Neuronal stem cell (in vitro differentiated cells): Measurements from ENCODE around the gene BRD1.

Experiments
- DNase-seq: peaks from one replicate; pipeline ENCODE4 v3.0.0-alpha.2; 2013; ENCODE audit warnings: low spot score
- H2AFZ ChIP-seq: one replicate; pipeline ENCODE4 v1.6.1; 2013; ENCODE audit warnings: mild to moderate bottlenecking, low read length, inconsistent platforms
- H2AK5ac ChIP-seq: 2 replicates; pipeline ENCODE4 v1.6.1; 2013; ENCODE audit warnings: low read depth, mild to moderate bottlenecking, inconsistent platforms, low read length, moderate library complexity, mixed read lengths
- H2BK120ac ChIP-seq: 2 replicates; pipeline ENCODE4 v1.6.1; 2013; ENCODE audit warnings: low read depth, mild to moderate bottlenecking, inconsistent platforms, low read length, moderate library complexity, mixed read lengths
- H2BK12ac ChIP-seq: one replicate; pipeline ENCODE4 v1.6.1; 2013; ENCODE audit warnings: low read length, inconsistent platforms
- H2BK15ac ChIP-seq: 2 replicates; pipeline ENCODE4 v1.6.1; 2013; ENCODE audit warnings: mild to moderate bottlenecking, low read length, inconsistent platforms, mixed read lengths
- H2BK5ac ChIP-seq: one replicate; pipeline ENCODE4 v1.6.1; 2013; ENCODE audit warnings: inconsistent platforms, mild to moderate bottlenecking, low read length, moderate library complexity
- H3K14ac ChIP-seq: one replicate; pipeline ENCODE4 v1.6.1; 2013; ENCODE audit warnings: low read length, inconsistent platforms
- H3K18ac ChIP-seq: 2 replicates; pipeline ENCODE4 v1.6.1; 2013; ENCODE audit warnings: low read length, inconsistent platforms
- H3K23ac ChIP-seq: 2 replicates; pipeline ENCODE4 v1.6.1; 2013; ENCODE audit warnings: low read depth, mild to moderate bottlenecking, mixed read lengths, low read length, inconsistent platforms; ENCODE audit not compliant: poor library complexity
- H3K27ac ChIP-seq: replicated peaks from 3 replicates; pipeline ENCODE4 v1.5.1; 2013; ENCODE audit warnings: low read length, inconsistent platforms
- H3K27me3 ChIP-seq, 3 experiments: 2 replicates each; pipeline ENCODE4 v1.6.1; 2013; ENCODE audit warnings: low read length in 3 of 3, mild to moderate bottlenecking in 2 of 3, inconsistent platforms in 1 of 3, low read depth in 1 of 3, mixed read lengths in 1 of 3, moderate library complexity in 1 of 3; ENCODE audit not compliant: control insufficient read depth in 3 of 3, insufficient read depth in 3 of 3
- H3K36me3 ChIP-seq, 2 donors: replicated peaks in 1 of 2; 2 replicates each; pipeline ENCODE4 v1.6.1; 2013; ENCODE audit warnings: low read length in 2 of 2; ENCODE audit not compliant: control insufficient read depth in 2 of 2, insufficient read depth in 2 of 2
- H3K4ac ChIP-seq: 2 replicates; pipeline ENCODE4 v1.6.1; 2013; ENCODE audit warnings: inconsistent platforms, mild to moderate bottlenecking, low read length, moderate library complexity
- H3K4me1 ChIP-seq, 2 donors: 1 replicate in 1 of 2; 2 replicates in 1 of 2; pipeline ENCODE4 v1.6.1; 2013; ENCODE audit warnings: low read length in 2 of 2, low read depth in 1 of 2; ENCODE audit not compliant: control insufficient read depth in 2 of 2, insufficient read depth in 1 of 2
- H3K4me2 ChIP-seq: one replicate; pipeline ENCODE4 v1.6.1; 2013; ENCODE audit warnings: mild to moderate bottlenecking, low read length, inconsistent platforms; ENCODE audit not compliant: insufficient read depth, poor library complexity, severe bottlenecking
- H3K4me3 ChIP-seq, 2 donors: 2 replicates each; pipeline ENCODE4 v1.5.1; 2013; ENCODE audit warnings: low read length in 2 of 2, mild to moderate bottlenecking in 2 of 2, inconsistent platforms in 1 of 2, moderate library complexity in 1 of 2
- H3K79me1 ChIP-seq: one replicate; pipeline ENCODE4 v1.6.1; 2013; ENCODE audit warnings: low read depth, mild to moderate bottlenecking, inconsistent platforms, low read length, moderate library complexity
- H3K9ac ChIP-seq: one replicate; pipeline ENCODE4 v1.6.1; 2013; ENCODE audit warnings: mild to moderate bottlenecking, low read depth, low read length, inconsistent platforms; ENCODE audit not compliant: poor library complexity
- H3K9me3 ChIP-seq, 2 donors: replicated peaks in 1 of 2; 2 replicates each; pipeline versions ENCODE3 to v1.6.1; 2013; ENCODE audit warnings: low read length in 2 of 2, mild to moderate bottlenecking in 2 of 2, inconsistent platforms in 1 of 2, low read depth in 1 of 2, mixed read lengths in 1 of 2, moderate library complexity in 1 of 2; ENCODE audit not compliant: control insufficient read depth in 2 of 2, insufficient read depth in 1 of 2
- H4K8ac ChIP-seq: one replicate; pipeline ENCODE4 v1.6.1; 2013; ENCODE audit warnings: low read depth, mild to moderate bottlenecking, inconsistent platforms, low read length, moderate library complexity
- H4K91ac ChIP-seq: one replicate; pipeline ENCODE4 v1.6.1; 2013; ENCODE audit warnings: low read length, low read depth, mild to moderate bottlenecking, inconsistent platforms; ENCODE audit not compliant: poor library complexity
- WGBS, 2 donors: extraction: QIAGEN DNeasy Blood & Tissue Kit; methylation state at CpG; one replicate each; pipeline ENCODE4 v1.1.7; 2013; ENCODE audit warnings: missing lambda C conversion rate in 2 of 2, mixed read lengths in 1 of 2; ENCODE audit not compliant: insufficient read length in 2 of 2, insufficient replicate concordance in 1 of 2; ENCODE audit errors: extremely low coverage in 2 of 2; 5-methylcytosine and 5-hydroxymethylcytosine counted together

The BRD1 gene

GRCh38 chr22:49787861-49788260 lies 39.8 kb downstream of the BRD1 start:
- no peak overlapping the region for H3K4ac ChIP-seq

GRCh38 chr22:49786976-49787706 lies 40.5 kb downstream of the BRD1 start:
- Histone ChIP-seq H2AK5ac (no peak overlapping the region), H3K14ac (no peak overlapping the region), H3K4me2 (no peak overlapping the region), H3K4me3 (no peak overlapping the region), H3K27ac (no peak overlapping the region), H2BK120ac (no peak overlapping the region), H4K91ac (no peak overlapping the region), H3K79me1 (peaks cover 47% of the 10 kb centered on the region), H3K4me1 (no peaks in the 10 kb centered on the region), H3K27me3 (no peaks in the 10 kb centered on the region), H2BK15ac (no peak overlapping the region), H3K9me3 (no peaks in the 10 kb centered on the region), H2BK12ac (no peak overlapping the region), H3K18ac (no peak overlapping the region), H3K36me3 (peaks cover 64 to 94% of the 10 kb centered on the region in 2 donors), H2AFZ (no peak overlapping the region), H3K23ac (no peak overlapping the region), H4K8ac (no peak overlapping the region), H2BK5ac (no peak overlapping the region), H3K9ac (no peak overlapping the region), H3K4ac (no peak overlapping the region)
- no CpG with 5 or more reads among the region's 35 CpGs for whole genome bisulfite sequencing, 2 donors
- no peak for DNase-seq

More at GRCh38 chr22:49787861-49788260, 39.8 kb downstream of the BRD1 start:
- Histone ChIP-seq H3K9ac (no peak overlapping the region), H3K79me1 (peaks cover 46% of the 10 kb centered on the region), H2BK5ac (no peak overlapping the region), H2AK5ac (no peak overlapping the region), H3K23ac (no peak overlapping the region), H4K91ac (no peak overlapping the region), H3K4me1 (no peaks in the 10 kb centered on the region), H3K18ac (no peak overlapping the region), H3K14ac (no peak overlapping the region), H3K4me2 (no peak overlapping the region), H3K36me3 (peaks cover 66 to 99% of the 10 kb centered on the region in 2 donors), H3K27ac (no peak overlapping the region), H2BK120ac (no peak overlapping the region), H3K9me3 (no peaks in the 10 kb centered on the region), H2AFZ (no peak overlapping the region), H2BK12ac (no peak overlapping the region), H2BK15ac (no peak overlapping the region), H3K4me3 (no peak overlapping the region), H3K27me3 (no peaks in the 10 kb centered on the region), H4K8ac (no peak overlapping the region)
- WGBS, 2 donors, result no CpG with 5 or more reads among the region's 10 CpGs
- no peak for DNase-seq

DNA sequence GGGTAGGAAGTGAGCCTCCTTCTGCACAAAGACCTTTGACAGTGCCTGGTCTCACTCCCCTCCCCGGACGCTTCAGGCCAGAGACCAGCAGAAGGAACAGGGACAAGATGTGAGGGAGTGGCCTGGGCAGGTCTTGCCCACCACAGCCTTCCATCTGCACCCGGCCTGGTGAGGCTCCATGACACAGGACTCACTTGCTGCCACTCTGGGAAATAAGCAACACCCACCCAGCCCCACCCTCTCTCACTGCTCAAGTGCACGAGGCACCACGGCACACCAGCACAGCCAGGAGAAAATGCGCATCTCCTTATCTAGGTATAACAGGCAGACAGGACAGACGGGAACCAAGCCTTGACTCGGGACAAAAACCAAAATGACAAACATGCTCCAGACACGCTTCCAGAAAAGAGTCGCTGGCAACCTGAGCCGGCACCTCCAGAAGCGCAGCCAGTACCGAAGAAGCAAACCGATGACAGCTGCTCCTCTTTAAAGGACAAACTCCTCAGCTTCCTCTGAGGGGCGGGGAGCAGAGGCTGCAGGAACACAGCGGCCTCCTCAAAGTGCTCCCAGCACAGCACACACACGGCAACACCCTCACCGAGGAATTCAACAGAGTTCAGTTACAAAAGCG lies 41.7 kb downstream of the BRD1 start:
- H3K79me1 ChIP-seq, result peaks cover 52% of the 10 kb centered on the region
- no peak overlapping the region for H2BK12ac ChIP-seq
- no peak overlapping the region for H2BK5ac ChIP-seq
- H3K4me3 ChIP-seq, result no peak overlapping the region
- H3K27ac ChIP-seq, result no peak overlapping the region
- no peak overlapping the region for H3K9ac ChIP-seq
- no peaks in the 10 kb centered on the region for H3K27me3 ChIP-seq
- no peak overlapping the region for H3K23ac ChIP-seq
- H3K36me3 ChIP-seq, result peaks cover 59 to 94% of the 10 kb centered on the region in 2 donors
- H2BK15ac ChIP-seq, result no peak overlapping the region
- no peak overlapping the region for H2AK5ac ChIP-seq
- no peak overlapping the region for H3K4ac ChIP-seq
- H4K8ac ChIP-seq, result no peak overlapping the region
- no peak for DNase-seq
- H3K18ac ChIP-seq, result no peak overlapping the region
- no peak overlapping the region for H2BK120ac ChIP-seq
- no peak overlapping the region for H2AFZ ChIP-seq
- H3K4me1 ChIP-seq, result no peaks in the 10 kb centered on the region
- no peaks in the 10 kb centered on the region for H3K9me3 ChIP-seq
- H4K91ac ChIP-seq, result no peak overlapping the region
- no CpG with 5 or more reads among the region's 19 CpGs for WGBS, 2 donors
- no peak overlapping the region for H3K14ac ChIP-seq
- no peak overlapping the region for H3K4me2 ChIP-seq

- Histone ChIP-seq H2AK5ac (no peak overlapping the region), H2BK12ac (no peak overlapping the region), H3K27me3 (no peaks in the 10 kb centered on the region), H2BK5ac (no peak overlapping the region), H2BK120ac (no peak overlapping the region), H3K23ac (no peak overlapping the region), H2BK15ac (no peak overlapping the region), H3K9me3 (no peaks in the 10 kb centered on the region), H3K4me3 (no peak overlapping the region), H3K4me2 (no peak overlapping the region), H4K8ac (no peak overlapping the region), H3K18ac (no peak overlapping the region), H3K4ac (peak overlapping the region; percentile 66), H3K27ac (no peak overlapping the region), H3K14ac (no peak overlapping the region), H3K79me1 (peaks cover 49% of the 10 kb centered on the region), H4K91ac (no peak overlapping the region), H3K4me1 (no peaks in the 10 kb centered on the region), H2AFZ (no peak overlapping the region), H3K9ac (no peak overlapping the region), H3K36me3 (peaks cover 52 to 94% of the 10 kb centered on the region in 2 donors)
- no peak for DNase-seq
- no CpG with 5 or more reads among the region's 27 CpGs for WGBS, 2 donors
These were observed 42.6 kb downstream of the BRD1 start for GRCh38 chr22:49785046-49785521.
